K562 treated with DMSO at 1 percent for 48 hours (cell line): ENCODE results near the gene DPT. TPM values are rescaled to one million over a fixed set of nuclear protein-coding genes. Genes with fewer than 3 reads are reported as not detected.

Experiments
- total RNA-seq: library from RNA; unstranded; fragments of 300-600 nt; gene quantifications from 2 replicates; pipeline ENCODE4 v1.2.3, GENCODE V29; 2022; ENCODE audit warnings: low replicate concordance; ENCODE audit errors: extremely low read depth

Gene DPT
- total RNA-seq, result not detected in 2 replicates

GRCh38 chr1:168728473-168729404, at the start of gene DPT:
Gene DPT, minus strand, starts transcription at chr1:168729206. Its CDS starts 32 bp downstream, at chr1:168729174.

Other genes starting within 250 kb of the DPT start
- not detected in 2 replicates for gene XCL2, start 185.2 kb downstream of the DPT start, total RNA-seq
- gene XCL1, start 152.6 kb downstream of the DPT start, total RNA-seq, result not detected in 2 replicates